NCI-H345 (cell line): Measurements from ENCODE around the gene CNTN4.

Experiments
- DNase-seq: peaks from one replicate; lab custom pipeline; 2025; lab: John Stamatoyannopoulos, UW

CNTN4 gene

DNA sequence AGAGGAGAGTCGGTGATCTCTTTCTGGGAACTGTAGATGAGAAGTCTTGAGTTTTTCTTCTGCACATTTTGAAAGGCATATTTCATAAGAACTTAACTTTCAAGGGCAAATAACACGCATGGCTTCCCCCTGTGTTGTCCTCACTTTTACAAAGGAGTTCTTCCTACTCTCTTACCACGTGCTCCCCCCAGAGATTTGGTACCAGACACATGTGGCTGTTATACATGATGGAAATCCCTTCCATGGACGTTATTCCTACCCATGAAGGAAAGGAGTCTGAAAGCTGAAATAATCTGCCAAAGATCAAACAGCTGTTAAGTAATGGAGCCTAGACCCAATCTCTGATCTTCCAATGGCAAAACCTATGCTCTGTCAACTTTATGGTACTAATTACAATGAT is 1007.1 kb downstream of the CNTN4 start:
- DNase-seq = no peak

DNA sequence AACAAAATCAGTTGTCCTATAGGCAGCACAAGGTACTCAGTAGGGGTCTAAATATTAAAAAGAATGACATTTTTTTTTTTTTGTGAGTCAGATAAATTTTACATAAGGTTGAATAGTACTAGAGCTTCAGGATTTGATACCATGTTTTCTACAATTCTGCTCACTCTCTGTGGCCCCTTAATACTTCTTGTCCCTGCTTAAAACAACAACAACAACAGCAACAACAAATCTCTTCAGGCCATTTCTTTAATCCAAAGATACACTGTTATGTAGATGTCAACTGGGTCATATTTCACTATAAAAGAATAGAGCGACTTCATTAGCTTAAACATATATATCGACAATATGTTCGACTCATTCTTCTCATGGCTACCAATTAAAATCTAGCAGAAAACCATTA is 1008.5 kb downstream of the CNTN4 start:
- DNase-seq = no peak
